SK-N-SH treated with all-trans-retinoic acid at 6 μM for 48 hours (cell line): ENCODE data around the gene BLNK.

Experiments used
- ATAC-seq: fragments of 200-7000 bp; cut with Tn5 transposase; 3 replicates; pipeline ENCODE4 v1.9.1; 2020; ENCODE audit warnings: mild to moderate bottlenecking, moderate library complexity
- ARNTL ChIP-seq: fragments of 450-650 bp; formaldehyde crosslinking; IDR thresholded peaks from 2 replicates; pipeline ENCODE4 v1.5.0; 2020; ENCODE audit warnings: low read depth, mild to moderate bottlenecking, moderate library complexity, borderline replicate concordance
- CREB5 ChIP-seq: fragments of 250-450 bp; sonication (Bioruptor Pico); IDR thresholded peaks from 2 replicates; pipeline ENCODE4 v1.5.1; 2020; ENCODE audit warnings: low read depth, mild to moderate bottlenecking, moderate library complexity
- CSDC2 ChIP-seq: fragments of 250-450 bp; sonication (Bioruptor Pico); IDR thresholded peaks from 2 replicates; pipeline ENCODE4 v1.5.0; 2020; ENCODE audit warnings: mild to moderate bottlenecking, moderate library complexity
- CSRNP3 ChIP-seq: fragments of 250-450 bp; sonication (Bioruptor Pico); IDR thresholded peaks from 2 replicates; pipeline ENCODE4 v1.5.1; 2021; ENCODE audit warnings: mild to moderate bottlenecking, moderate library complexity
- ESRRG ChIP-seq: fragments of 250-450 bp; sonication (Bioruptor Pico); IDR thresholded peaks from 2 replicates; pipeline ENCODE4 v1.6.1; 2021; ENCODE audit warnings: mild to moderate bottlenecking
- GLIS3 ChIP-seq: fragments of 250-450 bp; sonication (Bioruptor Pico); IDR thresholded peaks from 2 replicates; pipeline ENCODE4 v1.5.0; 2020; ENCODE audit warnings: mild to moderate bottlenecking, moderate library complexity
- ISL1 ChIP-seq: fragments of 250-450 bp; sonication (Bioruptor Pico); IDR thresholded peaks from 2 replicates; pipeline ENCODE4 v2.1.2; 2022; ENCODE audit warnings: mild to moderate bottlenecking, moderate library complexity
- OSR1 ChIP-seq: fragments of 250-450 bp; sonication (Bioruptor Pico); IDR thresholded peaks from 2 replicates; pipeline ENCODE4 v1.8.0; 2022; ENCODE audit warnings: moderate library complexity, mild to moderate bottlenecking, inconsistent platforms
- PATZ1 ChIP-seq: fragments of 250-450 bp; sonication (Bioruptor Pico); IDR thresholded peaks from 2 replicates; pipeline ENCODE4 v1.8.0; 2020; ENCODE audit warnings: mild to moderate bottlenecking, moderate library complexity, borderline replicate concordance
- POU6F1 ChIP-seq: fragments of 250-450 bp; sonication (Bioruptor Pico); IDR thresholded peaks from 2 replicates; pipeline ENCODE4 v1.8.0; 2021; ENCODE audit warnings: low read depth, mild to moderate bottlenecking, moderate library complexity, borderline replicate concordance
- PPARA ChIP-seq: fragments of 250-450 bp; sonication (Bioruptor Pico); IDR thresholded peaks from 2 replicates; pipeline ENCODE4 v1.5.0; 2020; ENCODE audit warnings: mild to moderate bottlenecking, borderline replicate concordance
- RARB ChIP-seq: fragments of 250-450 bp; sonication (Bioruptor Pico); IDR thresholded peaks from 2 replicates; pipeline ENCODE4 v1.8.0; 2021; ENCODE audit warnings: mild to moderate bottlenecking, moderate library complexity
- SNAI2 ChIP-seq: fragments of 250-450 bp; sonication (Bioruptor Pico); IDR thresholded peaks from 2 replicates; pipeline ENCODE4 v1.5.0; 2020; ENCODE audit warnings: mild to moderate bottlenecking, moderate library complexity
- TCF4 ChIP-seq: fragments of 250-450 bp; sonication (Bioruptor Pico); IDR thresholded peaks from 2 replicates; pipeline ENCODE4 v1.8.0; 2021; ENCODE audit warnings: mild to moderate bottlenecking, moderate library complexity, borderline replicate concordance
- TOX ChIP-seq: fragments of 250-450 bp; sonication (Bioruptor Pico); IDR thresholded peaks from 2 replicates; pipeline ENCODE4 v1.8.0; 2021; ENCODE audit warnings: mild to moderate bottlenecking, moderate library complexity, borderline replicate concordance
- TSHZ2 ChIP-seq: fragments of 250-450 bp; sonication (Bioruptor Pico); IDR thresholded peaks from 2 replicates; pipeline ENCODE4 v1.5.0; 2020; ENCODE audit warnings: mild to moderate bottlenecking, moderate library complexity
- ZC3H10 ChIP-seq: fragments of 250-450 bp; sonication (Bioruptor Pico); IDR thresholded peaks from 2 replicates; pipeline ENCODE4 v1.5.1; 2021; ENCODE audit warnings: mild to moderate bottlenecking, moderate library complexity
- ZFP3 ChIP-seq: fragments of 250-450 bp; sonication (Bioruptor Pico); IDR thresholded peaks from 2 replicates; pipeline ENCODE4 v1.5.0; 2020; ENCODE audit warnings: mild to moderate bottlenecking, moderate library complexity
- ZFP30 ChIP-seq: fragments of 450-650 bp; formaldehyde crosslinking; IDR thresholded peaks from 2 replicates; pipeline ENCODE4 v1.5.0; 2022; ENCODE audit warnings: mild to moderate bottlenecking, moderate library complexity
- ZNF565 ChIP-seq: fragments of 450-650 bp; formaldehyde crosslinking; conservative IDR thresholded peaks from 2 replicates; pipeline ENCODE4 v1.5.0; 2020; ENCODE audit warnings: low read depth, mild to moderate bottlenecking, moderate library complexity
- ZNF70 ChIP-seq: fragments of 450-650 bp; formaldehyde crosslinking; IDR thresholded peaks from 2 replicates; pipeline ENCODE4 v1.5.0; 2020; ENCODE audit warnings: mild to moderate bottlenecking, moderate library complexity
- ZNF8 ChIP-seq: fragments of 450-650 bp; formaldehyde crosslinking; IDR thresholded peaks from 2 replicates; pipeline ENCODE4 v1.5.0; 2020; ENCODE audit warnings: mild to moderate bottlenecking, moderate library complexity

Gene BLNK

GRCh38 chr10:96305019-96305418 lies 33.6 kb upstream of the BLNK start:
- TF ChIP-seq ARNTL (CRISPR knock-in tag) (no peak), PATZ1 (CRISPR knock-in tag) (no peak), RARB (no peak), ESRRG (CRISPR knock-in tag) (no peak), SNAI2 (no peak), ZC3H10 (CRISPR knock-in tag) (no peak), POU6F1 (no peak), PPARA (no peak), TCF4 (CRISPR knock-in tag) (no peak), CREB5 (CRISPR knock-in tag) (no peak), ISL1 (CRISPR knock-in tag) (no peak), ZNF70 (CRISPR knock-in tag) (no peak), TSHZ2 (CRISPR knock-in tag) (no peak), ZFP30 (no peak), OSR1 (CRISPR knock-in tag) (no peak), GLIS3 (CRISPR knock-in tag) (no peak), CSRNP3 (no peak), TOX (no peak), ZNF565 (CRISPR knock-in tag) (no peak)
- ATAC-seq: no peak

- no peak for TF ChIP-seq RARB
- TF ChIP-seq POU6F1: no peak
- no peak for TF ChIP-seq TOX
- no peak for TF ChIP-seq ZC3H10 (CRISPR knock-in tag)
- TF ChIP-seq CSDC2: no peak
- no peak for TF ChIP-seq ZNF8 (CRISPR knock-in tag)
- no peak for TF ChIP-seq ESRRG (CRISPR knock-in tag)
- no peak for TF ChIP-seq PPARA
- TF ChIP-seq ZNF70 (CRISPR knock-in tag): no peak
- TF ChIP-seq ARNTL (CRISPR knock-in tag): no peak
- TF ChIP-seq ISL1 (CRISPR knock-in tag): no peak
- TF ChIP-seq OSR1 (CRISPR knock-in tag): no peak
- TF ChIP-seq TCF4 (CRISPR knock-in tag): no peak
- no peak for TF ChIP-seq ZFP30
- no peak for TF ChIP-seq GLIS3 (CRISPR knock-in tag)
- TF ChIP-seq SNAI2: no peak
- no peak for TF ChIP-seq PATZ1 (CRISPR knock-in tag)
- no peak for TF ChIP-seq ZFP3 (CRISPR knock-in tag)
- TF ChIP-seq ZNF565 (CRISPR knock-in tag): no peak
- no peak for TF ChIP-seq TSHZ2 (CRISPR knock-in tag)
- no peak for ATAC-seq
These were observed 32.9 kb upstream of the BLNK start, which contains the start of gene DNTT for GRCh38 chr10:96304230-96304629. DNTT (plus strand) TSS chr10:96304434; CDS start chr10:96304498, 64 bp downstream.
